Stimulated activated CD4-positive, alpha-beta T cell treated with anti-CD3 and anti-CD28 coated beads, Interleukin-1b, Interleukin-23, amount 100 ng/mL, for 24 hours (primary cell): ENCODE measurements around the gene GTF2F2.
A peak's percentile ranks its signal among the peaks of the same experiment; 100 is the strongest.
"Not testable (repeated sequence)": the region's sequence is repeated elsewhere in the genome, so short reads cannot be mapped to it uniquely, and the experiment has no call there.

ENCODE experiments used
- DNase-seq, 4 experiments: peaks; one replicate each; pipeline ENCODE4 v3.0.0-alpha.2; 2020; ENCODE audit warnings: low read depth in 4 of 4, low spot score in 1 of 4

The GTF2F2 gene

DNA sequence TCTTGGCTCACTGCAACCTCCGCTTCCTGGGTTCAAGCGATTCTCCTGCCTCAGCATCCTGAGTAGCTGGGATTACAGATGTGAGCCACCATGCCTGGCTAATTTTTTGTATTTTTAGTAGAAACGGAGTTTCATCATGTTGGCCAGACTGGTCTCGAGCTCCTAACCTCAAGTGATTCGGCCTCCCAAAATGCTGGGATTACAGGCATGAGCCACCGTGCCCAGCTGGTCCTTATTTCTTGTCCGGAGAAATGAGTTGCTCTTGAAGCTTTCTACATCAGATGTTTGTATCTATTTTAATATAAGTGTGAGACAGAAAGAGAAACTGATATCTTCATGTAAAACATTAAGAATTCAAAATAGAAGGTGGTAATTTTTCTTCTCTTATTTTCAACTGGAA is 124.4 kb downstream of the GTF2F2 start:
- not testable (repeated sequence) for DNase-seq

DNA sequence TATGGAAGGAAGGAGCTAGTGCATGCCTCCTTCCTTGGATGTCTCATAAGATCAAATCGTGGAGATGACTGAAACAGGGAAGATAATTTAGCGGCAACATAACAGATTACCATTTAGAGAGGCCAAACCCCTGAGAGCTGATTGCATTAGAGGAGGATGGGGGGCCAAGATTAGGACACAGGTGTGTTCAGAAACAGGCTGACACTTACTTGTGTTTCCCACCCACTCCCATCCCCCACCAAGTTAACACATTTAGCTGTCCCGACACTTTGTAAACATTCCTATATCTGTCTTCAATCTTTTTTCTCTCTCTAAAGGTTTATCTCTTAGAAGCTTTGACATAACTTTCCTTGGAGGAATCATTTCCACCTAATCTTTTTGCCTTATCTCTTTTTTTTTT is 129.4 kb downstream of the GTF2F2 start:
- DNase-seq = no peak

DNA sequence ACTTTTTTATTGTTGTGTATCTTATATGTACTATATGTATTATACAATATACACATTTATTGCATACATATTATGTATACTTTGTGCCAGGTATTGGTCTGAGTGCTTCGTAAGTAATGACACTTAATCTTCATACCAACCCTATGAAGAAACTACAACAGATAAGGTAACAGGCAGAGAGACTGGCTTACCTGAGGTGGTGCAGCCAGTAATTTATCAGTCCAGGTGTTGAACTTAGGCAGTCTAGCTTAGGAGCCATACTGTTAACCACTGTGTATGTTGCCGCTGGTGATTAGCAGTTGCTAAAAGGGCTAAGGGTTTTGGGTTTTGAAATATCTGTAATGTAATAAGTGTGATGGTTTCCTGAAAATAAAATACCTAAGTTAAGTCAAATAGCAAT is 134.1 kb downstream of the GTF2F2 start:
- no peak for DNase-seq

- no peak for DNase-seq
Measured at GRCh38 chr13:45255247-45255987, 135.1 kb downstream of the GTF2F2 start.

GRCh38 chr13:45256254-45256653 is 135.9 kb downstream of the GTF2F2 start:
- DNase-seq = no peak

GRCh38 chr13:45257638-45258333 is 137.5 kb downstream of the GTF2F2 start:
- DNase-seq = no peak

- no peak for DNase-seq
Measured at GRCh38 chr13:45258334-45258675, 138.0 kb downstream of the GTF2F2 start.

DNA sequence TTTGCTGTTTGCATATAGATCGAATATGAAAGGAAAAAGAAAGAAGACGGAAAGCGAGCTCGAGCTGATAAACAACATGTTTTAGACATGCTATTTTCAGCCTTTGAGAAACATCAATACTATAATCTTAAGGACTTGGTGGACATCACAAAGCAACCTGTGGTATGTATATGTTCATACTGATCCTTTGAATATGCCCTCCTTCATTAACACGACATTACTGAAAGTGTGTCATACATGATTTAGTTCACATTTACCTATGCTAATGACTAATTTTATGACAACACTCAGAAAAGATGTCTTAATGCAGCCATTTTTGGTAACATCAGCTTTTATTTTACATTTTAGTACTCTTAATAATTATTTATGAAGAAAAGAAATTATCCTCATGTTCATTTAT is 146.9 kb downstream of the GTF2F2 start:
- DNase-seq = no peak

DNA sequence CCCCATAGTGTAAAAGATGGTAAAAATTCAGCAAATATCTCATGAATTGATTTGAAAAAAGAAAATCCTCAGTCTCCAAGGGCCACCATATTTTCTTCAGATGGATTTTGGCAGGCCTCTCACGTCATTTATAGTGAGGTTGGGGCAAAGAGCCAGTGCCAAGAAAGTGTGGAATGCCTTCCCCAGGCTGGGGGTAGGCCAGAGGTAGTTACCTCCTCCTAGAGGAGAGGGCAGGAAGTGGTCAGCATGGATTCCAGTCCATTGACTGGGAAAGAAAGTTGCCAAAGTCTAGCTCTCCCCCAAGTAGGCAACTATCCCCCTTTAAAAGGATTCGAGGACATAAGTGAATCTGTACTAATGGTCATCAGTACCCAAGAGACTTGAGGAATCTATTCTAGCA is 148.9 kb downstream of the GTF2F2 start:
- no peak for DNase-seq

DNA sequence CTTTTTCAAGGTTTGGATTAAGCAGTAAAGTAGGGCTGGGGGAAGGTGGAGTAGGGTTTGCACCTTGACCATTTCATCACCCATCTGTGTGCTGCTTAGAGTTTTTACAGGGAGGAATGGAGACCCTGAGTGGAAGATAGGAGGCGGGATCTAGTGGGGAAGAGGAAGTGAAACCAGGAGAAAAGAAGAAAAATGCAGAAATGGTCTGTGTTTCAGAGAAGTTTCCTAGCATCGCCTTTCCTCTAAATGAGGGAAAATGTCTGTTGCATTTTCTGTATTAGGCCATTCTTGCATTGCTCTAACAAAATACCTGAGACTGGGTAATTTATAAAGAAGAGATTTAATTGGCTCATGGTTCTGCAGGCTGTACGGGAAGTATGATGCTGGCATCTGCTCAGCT is 156.6 kb downstream of the GTF2F2 start:
- DNase-seq = no peak

DNA sequence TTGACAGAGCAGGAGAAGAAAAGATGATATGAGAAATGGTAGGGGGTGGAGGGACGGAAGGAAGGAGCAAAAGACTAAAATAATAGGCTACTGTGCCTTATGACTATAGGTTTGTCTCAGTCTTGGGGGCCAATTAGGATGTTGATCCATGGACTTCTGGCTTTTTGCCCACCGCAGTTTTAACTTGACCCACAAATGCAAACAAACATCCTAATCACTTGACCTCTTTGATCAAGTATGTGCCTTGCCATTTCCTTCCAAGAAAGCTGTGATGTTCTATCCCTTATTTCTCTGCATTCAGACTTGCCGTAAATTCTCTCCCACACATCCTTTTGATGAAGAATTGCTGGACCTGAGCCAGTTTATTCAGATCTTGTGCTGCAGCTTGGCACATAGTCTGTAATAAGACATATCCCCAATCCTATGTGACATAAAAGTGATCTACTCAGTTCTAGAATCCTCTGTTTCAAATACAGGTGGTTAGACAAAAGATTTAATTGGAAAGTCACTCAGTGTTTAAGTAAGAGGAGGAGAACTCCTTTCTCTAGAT is 157.9 kb downstream of the GTF2F2 start:
- no peak for DNase-seq

DNA sequence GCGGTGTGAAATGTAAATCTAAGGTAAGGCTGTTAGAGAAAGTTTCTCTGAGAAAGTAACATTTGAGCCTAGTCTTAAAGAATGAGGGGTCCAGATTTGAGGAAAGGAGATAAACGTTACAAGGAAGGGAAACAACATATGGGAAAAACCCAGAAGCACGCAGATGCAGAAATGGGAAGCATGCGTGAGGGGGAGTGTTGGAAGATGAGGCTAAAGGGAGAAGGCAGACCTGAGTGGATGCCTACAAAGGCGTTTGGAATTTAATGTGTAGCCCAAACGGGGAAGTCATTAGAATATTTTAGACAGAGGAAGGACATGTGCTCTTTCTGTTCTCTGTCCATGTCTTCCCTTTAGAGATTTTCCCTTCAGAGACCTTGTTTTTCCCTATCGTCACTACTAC is 159.7 kb downstream of the GTF2F2 start:
- DNase-seq = no peak

- peak; percentile 27 to 45 (median 36) for DNase-seq
Measured at GRCh38 chr13:45280751-45281634, 160.7 kb downstream of the GTF2F2 start.

- no peak for DNase-seq
Measured at GRCh38 chr13:45282994-45283393, 162.7 kb downstream of the GTF2F2 start.

DNA sequence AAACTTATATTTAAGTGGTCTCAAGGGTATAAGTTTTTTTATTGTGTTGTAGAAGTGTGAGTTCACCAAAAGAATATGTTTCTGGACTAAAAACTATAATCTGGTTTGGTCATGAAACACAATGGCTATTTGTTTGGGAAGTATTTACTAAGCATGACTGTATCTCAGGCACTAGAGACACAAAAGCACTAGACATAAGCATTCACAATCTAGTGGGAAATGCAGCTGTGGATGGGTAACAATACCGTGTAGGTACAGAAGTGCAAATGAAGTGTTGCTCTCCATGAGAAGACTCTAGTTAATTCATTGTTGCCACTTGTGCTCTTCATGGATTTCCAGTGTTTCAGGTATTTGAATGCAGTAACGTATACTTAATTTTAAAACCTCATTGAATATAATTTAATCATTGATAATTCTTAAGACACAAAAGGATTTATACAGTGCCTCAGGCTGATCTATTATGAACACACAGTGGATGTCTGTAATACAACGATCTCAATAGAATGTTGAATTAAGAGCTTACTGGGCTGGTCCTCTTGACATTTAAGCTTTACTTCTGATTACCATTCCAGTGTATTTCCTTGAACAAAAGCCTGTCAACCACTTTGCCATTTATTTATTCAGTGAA is 169.7 kb downstream of the GTF2F2 start:
- no peak for DNase-seq

GRCh38 chr13:45292176-45292575 is 171.9 kb downstream of the GTF2F2 start:
- DNase-seq = no peak

- DNase-seq = no peak
Measured at GRCh38 chr13:45295536-45295935, 175.2 kb downstream of the GTF2F2 start.

GRCh38 chr13:45296259-45296658 is 175.9 kb downstream of the GTF2F2 start:
- no peak for DNase-seq

GRCh38 chr13:45297456-45298205 is 177.3 kb downstream of the GTF2F2 start:
- no peak for DNase-seq

GRCh38 chr13:45298206-45298505 is 177.8 kb downstream of the GTF2F2 start:
- no peak for DNase-seq

DNA sequence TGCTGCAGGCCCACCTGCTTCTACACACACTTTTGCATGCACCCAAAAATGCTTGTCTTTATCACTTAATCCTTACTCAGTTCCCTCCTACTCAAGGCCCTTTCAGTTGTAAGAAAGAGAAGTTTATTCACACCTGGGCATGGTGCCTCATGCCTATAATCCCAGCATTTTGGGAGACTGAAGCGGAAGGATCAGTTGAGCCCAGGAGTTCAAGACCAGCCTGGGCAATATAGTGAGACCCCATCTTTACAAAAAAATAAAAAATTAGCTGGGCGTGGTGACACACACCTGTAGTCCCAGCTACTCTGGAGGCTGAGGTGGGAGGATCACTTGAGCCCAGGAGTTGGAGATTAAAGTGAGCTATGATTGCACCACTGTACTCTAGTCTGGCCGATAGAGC is 178.2 kb downstream of the GTF2F2 start:
- DNase-seq = not testable (repeated sequence)
